Measurements from ENCODE around the gene HDLBP. TPM values are rescaled to one million over a fixed set of nuclear protein-coding genes. Genes with fewer than 3 reads are reported as not detected.
"Not testable (repeated sequence)": the region's sequence is repeated elsewhere in the genome, so short reads cannot be mapped to it uniquely, and the experiment has no call there.

HDLBP gene
- polyA plus RNA-seq, 4 donors = 338 to 397 (median 387) TPM

DNA sequence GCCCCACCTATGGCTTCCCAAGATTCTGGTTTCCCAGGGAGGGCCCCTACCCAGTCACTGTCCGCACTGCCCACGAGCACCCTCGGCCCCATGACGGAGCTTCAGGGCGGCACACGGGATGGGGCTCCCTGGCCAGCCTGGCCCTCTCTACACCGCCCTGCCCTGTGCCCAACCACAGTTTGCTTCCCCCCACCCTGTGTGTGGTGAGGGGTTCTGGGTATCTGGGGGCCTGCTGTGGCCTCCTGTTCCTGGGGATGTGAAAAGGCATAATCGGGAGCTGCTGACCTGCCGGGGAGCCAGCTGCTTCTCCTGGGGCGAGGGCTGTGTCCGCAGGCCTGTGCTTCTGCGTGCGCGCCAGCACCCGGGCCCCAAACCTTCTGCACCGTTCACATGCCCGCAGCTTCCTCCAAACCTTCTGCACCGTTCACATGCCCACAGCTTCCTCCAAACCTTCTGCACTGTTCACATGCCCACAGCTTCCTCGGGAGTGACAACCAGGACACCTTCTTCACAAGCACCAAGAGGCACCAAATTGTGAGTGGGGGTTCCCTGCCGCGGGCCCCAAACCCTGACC is 114.6 kb downstream of the HDLBP start:
- DNase-seq (ENCODE audit: low read depth in 4 of 4, low spot score in 2 of 4) = no peak

DNA sequence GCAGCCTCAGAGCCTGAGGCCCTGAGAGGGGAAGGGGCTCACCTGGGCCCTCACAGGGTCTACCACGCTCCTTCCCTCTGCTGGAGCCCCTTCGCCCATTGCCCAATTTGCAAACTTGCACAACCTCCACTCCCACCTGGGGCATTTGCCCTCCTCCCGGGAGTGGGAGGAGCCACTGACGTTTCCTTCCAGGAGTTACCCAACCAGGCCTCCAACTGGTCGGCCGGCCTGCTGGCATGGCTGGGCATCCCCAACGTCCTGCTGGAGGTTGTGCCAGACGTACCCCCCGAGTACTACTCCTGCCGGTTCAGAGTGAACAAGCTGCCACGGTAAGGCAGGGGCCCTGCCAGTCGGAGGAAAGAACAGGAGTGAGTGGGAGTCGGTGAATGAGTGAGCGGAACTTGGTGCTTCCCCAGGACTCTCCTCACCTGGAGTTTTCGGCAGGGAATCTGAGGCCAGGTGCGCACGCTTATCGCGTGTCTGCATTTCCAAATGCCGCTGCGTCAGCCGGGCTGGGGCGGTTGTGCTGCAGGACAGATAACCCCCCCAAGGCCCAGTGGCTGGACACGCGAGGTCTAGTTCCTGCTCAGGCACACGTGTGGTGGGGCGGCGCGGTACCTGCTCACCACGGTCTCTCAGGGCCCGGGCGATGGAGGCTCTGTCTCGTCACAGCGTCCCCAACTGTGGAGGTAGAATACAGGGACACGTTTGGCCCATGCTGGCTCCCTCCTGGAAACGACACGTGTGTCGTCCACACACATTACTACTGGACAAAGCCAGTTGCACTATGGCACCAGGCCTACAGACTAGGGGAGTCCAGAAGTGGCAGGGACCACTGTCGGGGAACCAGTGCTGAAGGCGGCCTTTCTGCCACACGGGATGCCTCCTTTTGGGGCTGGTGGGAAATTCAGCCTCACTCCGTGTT is 115.3 kb downstream of the HDLBP start:
- no peak for DNase-seq (ENCODE audit: low read depth in 4 of 4, low spot score in 2 of 4)

DNA sequence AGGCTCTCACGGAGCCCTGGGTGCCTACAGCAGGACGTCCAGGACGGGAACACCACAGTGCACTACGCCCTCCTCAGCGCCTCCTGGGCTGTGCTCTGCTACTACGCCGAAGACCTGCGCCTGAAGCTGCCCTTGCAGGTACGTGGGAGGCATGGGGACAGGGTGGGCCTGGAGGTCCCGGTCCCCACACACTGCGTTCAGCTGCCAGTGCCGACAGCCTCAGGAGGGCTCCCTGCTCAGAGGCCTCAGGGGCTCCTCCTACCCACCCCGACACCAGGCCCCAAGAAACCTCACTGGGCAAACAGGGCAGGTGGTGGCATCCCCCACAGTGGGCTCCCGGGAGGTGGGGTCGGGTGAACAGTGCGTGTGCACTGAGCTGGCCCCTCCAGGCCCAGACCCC is 116.2 kb downstream of the HDLBP start:
- DNase-seq (ENCODE audit: low read depth in 4 of 4, low spot score in 2 of 4) = no peak

DNA sequence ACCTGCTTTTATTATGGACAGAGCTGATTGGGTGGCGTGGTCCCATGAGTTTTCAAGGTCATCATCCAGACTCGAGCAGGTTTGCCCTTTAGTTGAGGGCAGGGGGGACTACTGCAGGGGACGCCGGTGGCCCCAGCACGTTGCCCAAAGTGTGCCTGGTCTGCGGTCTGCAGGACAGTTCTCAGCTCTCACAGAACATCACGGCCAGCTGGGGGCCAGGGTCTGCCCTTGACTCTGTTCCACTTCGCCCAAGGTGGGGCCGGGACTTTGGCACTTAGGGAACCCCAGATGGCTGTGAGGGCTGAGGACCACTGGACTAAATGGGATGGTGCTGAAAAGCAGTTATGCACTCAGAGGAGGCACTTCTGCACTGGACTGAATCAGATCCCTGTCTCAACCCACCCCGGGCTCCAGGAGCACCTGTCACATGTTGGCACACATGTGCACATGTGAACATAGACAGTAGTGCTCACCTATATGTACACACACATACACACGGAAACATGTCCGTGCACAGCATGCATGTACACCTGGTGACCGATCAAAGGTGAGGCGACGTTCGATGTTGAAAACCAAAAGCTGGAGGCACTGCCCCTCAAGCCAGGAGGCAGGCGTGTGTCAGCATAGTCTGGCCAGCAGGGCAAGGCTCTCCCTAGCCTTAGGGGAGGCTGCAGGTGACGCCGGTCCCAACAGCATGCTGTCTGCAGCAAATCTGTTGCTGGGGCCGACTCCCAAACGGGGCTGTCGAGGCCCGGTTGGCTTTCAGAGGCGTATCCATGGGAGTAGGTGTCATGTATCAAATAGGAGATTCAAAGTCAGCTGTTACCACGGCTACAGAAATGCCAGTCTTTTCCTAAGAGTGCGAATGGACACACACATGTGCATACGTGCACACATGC is 116.8 kb downstream of the HDLBP start:
- DNase-seq (ENCODE audit: low read depth in 4 of 4, low spot score in 2 of 4) = no peak

DNA sequence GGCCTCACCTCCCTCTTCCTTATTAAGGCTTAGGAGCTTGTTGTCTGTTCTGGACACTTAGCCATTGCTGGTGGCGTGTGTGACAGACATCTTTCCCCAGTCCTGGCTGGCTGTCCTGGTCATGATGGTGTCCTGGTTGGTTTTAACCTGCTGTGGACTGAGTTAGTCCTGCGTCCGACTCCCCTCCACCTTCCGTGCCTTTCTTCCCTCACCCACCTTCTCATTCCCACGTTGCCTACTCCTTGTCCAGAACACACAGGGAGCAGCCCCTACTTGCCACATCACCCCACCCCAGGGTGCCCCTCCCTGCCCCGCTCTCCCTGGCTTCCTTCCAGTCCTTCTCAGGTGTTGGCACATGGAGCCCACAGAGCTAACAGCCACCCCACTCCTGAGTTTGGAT is 117.5 kb downstream of the HDLBP start:
- no peak for DNase-seq (ENCODE audit: low read depth in 4 of 4, low spot score in 2 of 4)

DNA sequence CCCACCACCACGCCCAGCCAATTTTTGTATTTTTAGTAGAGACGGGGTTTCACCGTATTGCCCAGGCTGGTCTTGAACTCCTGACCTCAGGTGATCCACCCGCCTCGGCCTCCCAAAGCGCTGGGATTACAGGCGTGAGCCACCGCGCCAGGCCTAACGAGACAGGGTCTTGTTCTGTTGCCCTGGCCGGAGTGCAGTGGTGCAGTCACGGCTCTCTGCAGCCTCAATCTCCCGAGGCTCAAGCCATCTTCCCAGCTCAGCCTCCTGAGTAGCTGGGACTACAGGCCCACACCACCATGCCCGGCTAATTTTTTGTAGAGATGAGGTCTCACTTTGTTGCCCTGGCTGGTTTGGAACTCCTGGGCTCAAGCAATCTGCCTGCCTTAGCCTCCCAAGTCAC is 118.2 kb downstream of the HDLBP start:
- DNase-seq (ENCODE audit: low read depth in 4 of 4, low spot score in 2 of 4) = not testable (repeated sequence)

DNA sequence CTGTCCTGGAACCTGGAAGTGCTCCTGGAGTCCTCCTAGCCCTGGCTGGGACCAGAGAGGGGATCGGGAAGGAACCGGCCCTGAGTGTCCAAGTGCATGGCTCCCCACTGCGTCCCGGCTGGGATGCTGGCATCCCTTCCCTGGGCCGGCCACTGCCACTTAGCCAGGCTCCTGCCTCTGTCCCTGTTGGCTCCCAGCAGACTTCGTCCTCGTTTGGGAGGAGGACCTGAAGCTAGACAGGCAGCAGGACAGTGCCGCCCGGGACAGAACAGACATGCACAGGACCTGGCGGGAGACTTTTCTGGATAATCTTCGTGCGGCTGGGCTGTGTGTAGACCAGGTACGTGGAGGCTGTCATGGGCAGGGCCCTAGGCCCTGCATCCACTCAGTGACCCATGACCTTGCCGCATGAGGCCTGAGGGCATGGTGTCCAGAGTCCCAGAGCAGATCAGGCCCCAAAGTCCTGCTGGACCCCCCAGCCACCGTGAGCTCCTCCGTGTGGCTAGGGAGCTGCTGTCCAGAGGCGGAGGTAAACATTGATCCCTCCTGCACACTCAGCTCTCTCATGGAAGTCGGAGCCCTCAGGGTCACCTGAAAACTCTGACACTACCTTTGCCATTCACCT is 119.9 kb downstream of the HDLBP start:
- no peak for DNase-seq (ENCODE audit: low read depth in 4 of 4, low spot score in 2 of 4)

DNA sequence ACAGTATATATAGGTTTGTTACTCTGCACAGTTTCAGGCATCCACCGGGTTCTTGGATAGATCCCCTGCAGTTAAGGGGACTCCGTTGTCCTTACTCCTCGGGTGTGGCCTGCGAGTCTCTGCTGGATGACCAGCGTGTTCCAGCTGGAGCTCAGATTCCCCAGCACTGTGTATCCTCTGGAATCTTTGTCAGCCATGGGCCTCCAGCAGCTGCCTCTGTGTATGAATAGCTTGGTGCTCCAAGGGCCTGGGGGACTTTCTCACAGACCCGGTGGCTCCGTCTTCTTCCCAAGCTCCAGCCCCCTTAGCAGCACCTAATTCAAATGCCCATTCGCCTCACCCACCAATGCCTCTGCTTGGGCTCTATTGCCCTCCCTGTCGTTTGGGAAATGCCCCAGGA is 120.7 kb downstream of the HDLBP start:
- no peak for DNase-seq (ENCODE audit: low read depth in 4 of 4, low spot score in 2 of 4)

DNA sequence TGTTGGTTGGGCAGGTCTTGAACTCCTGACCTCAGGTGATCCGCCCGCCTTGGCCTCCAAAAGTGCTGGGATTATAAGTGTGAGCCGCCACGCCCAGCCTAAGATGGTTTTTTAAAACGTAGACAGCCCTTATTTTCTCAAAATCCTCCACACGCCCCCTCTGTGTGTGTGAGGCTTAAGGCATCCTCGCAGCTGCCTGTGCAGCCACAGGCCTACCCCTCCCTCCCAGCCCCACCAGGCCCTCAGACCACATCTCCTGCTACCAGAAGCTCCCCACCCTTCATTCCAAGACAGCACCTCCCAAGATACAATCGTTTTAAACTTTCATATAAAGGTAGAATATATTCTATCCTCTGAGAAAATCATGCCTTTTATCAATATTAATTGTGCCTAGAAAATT is 122.2 kb downstream of the HDLBP start:
- DNase-seq (ENCODE audit: low read depth in 4 of 4, low spot score in 2 of 4) = no peak

DNA sequence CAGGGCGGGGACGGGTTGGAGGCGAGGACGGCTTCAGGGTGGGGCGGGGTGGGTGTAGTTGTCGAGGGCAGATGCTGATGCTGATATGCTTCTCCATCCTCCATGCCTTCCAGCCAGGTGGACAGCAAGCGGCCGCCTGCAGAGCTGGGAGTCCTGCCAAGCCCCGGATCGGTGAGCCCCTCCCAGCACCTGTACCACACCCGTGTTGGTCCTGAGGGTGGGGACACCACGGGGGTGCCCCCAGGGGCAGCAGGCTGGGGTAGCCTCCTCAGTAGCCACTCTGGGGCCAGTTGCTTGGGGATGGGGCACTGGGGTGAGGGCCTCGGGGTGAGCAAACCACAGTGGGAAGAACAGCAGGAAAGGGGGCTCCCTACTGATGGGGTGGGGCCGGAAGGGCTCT is 124.4 kb downstream of the HDLBP start:
- DNase-seq (ENCODE audit: low read depth in 4 of 4, low spot score in 2 of 4) = no peak

DNA sequence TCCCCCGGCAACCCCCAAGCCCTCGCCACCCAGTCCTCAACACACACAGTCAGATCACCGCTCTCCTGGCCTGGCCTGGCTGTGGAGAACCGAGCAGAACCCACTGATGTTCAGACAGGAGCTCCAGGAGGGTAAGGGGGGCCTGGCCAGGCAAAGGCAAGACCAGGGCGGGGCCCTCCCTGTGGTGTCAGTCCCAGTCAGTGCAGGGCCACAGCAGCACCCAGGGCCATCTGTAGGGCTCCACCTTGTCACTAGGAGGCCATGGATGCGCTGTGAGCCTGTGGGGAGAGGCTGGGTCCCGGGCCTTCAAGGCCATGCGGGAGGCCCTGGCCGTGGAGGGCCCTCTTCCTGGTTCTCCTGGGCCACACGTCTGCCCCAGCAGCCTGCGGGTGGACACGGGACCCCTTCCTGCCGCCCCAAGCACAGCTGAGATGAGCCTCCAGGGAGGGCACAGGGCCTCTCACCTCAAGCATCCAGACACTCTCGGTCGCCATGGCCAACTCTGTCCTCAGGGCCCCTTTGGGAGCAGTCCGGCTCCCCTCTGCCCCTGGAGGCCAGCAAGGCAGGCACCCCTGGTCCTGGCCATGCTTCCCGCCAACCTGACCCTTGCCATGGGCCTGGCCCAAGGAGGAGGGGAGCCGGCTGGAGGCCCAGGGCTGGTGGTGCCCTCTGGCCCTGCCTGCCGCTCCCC is 125.0 kb downstream of the HDLBP start:
- no peak for DNase-seq (ENCODE audit: low read depth in 4 of 4, low spot score in 2 of 4)

DNA sequence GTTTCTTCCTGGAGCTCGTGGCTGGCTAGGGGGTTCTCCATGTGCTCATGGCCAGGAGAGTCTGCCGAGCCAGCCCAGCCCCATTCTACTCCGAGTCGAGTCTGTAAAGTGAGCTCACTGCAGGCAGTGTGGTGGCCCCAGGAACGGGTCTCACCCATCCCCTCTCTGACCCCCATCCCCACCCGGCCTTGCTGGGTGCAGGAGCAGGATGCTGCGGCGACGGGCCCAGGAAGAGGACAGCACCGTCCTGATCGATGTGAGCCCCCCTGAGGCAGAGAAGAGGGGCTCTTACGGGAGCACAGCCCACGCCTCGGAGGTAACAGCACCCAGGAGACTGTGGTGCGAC is 125.6 kb downstream of the HDLBP start:
- no peak for DNase-seq (ENCODE audit: low read depth in 4 of 4, low spot score in 2 of 4)

DNA sequence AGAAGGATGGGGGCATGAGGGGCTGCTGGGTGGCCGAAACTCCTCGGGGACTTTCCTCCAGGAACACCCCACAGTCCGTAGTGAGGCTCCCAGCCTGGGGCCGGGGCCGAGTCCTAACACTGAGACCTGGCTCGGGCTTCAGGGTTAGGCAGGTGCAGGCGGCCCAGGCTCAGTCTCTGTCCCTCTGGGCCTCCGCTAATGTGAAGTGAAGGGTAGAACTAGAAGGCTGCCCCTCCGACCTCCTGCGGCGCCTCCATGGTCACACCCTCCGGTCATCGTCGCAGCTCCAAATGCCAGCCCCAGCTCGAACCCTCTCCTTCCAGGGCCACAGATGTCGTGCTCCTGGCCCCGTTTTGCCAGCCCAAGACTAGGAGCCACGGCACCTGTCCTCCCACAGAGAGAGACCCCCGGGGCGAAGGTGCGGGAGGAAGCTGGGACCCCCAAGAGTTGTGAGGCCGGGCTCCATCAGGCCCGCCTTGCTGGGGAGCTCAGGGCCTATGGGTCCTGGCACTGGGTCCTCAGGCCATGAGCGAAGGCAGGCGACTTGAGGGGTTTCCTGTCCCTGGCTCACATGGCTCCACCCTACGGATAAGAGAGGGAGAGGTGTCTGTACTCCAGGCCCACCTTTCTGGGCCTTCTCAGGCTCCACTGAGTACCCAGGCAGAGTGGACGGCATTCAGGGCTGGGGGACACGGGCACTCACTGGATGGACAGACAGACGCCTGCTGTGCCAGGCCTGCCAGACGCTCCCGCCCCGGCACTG is 126.2 kb downstream of the HDLBP start:
- DNase-seq (ENCODE audit: low read depth in 4 of 4, low spot score in 2 of 4) = no peak

DNA sequence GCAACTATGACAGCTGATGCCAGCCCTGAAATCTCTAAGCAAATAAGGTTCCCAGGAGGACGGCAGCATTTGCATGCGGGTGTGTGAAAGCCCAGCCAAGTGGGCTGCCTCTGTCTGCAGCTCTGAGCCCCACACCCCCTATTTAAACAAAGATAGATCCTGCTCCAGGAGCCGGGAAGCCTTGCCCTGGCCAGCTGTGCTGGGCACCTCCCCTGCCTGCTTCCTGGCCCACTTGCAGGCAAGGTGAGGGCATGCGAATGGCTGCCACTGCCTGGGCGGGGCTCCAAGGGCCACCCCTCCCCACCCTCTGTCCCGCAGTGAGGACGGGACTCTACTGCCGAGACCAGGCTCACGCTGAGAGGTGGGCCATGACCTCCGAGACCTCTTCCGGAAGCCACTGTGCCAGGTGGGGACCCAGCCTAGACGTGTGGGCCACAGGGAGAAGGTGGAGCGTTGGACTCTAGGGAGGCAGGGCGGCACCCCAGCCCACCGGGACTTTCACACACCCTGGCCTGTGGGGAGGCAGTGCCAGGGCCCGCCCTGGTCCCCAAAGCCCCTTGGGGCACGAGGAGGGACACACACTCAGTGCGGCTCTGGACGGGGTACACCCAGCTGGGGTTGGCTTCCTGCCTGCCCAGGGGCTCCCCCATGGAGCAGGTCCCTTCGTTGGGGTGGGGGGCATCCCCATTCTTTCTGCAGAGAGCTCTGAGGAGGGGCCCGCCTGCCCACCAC is 126.9 kb downstream of the HDLBP start, which contains the start of gene ANO7:
Gene ANO7 (plus strand): TSS at position 317 of the 732 bp plus-strand sequence. CDS start 1,387 bp downstream, outside the sequence.
- DNase-seq (ENCODE audit: low read depth in 4 of 4, low spot score in 2 of 4) = no peak

DNA sequence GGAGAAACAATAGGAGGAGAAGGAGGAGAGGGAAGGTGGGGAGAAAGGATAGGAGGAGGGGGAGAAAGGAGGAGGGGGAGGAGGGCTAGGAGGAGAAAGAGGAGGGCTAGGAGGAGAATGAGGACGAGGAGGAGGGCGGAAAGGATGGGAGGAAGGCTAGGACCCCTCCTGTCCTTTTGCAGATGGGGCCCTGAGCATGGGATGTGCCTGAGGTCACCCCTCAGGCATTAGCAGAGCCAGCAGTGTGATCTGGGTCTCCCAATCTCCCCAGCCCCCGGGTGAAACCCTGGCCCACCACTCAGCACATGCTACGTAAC is 127.6 kb downstream of the HDLBP start:
- no peak for DNase-seq (ENCODE audit: low read depth in 4 of 4, low spot score in 2 of 4)

DNA sequence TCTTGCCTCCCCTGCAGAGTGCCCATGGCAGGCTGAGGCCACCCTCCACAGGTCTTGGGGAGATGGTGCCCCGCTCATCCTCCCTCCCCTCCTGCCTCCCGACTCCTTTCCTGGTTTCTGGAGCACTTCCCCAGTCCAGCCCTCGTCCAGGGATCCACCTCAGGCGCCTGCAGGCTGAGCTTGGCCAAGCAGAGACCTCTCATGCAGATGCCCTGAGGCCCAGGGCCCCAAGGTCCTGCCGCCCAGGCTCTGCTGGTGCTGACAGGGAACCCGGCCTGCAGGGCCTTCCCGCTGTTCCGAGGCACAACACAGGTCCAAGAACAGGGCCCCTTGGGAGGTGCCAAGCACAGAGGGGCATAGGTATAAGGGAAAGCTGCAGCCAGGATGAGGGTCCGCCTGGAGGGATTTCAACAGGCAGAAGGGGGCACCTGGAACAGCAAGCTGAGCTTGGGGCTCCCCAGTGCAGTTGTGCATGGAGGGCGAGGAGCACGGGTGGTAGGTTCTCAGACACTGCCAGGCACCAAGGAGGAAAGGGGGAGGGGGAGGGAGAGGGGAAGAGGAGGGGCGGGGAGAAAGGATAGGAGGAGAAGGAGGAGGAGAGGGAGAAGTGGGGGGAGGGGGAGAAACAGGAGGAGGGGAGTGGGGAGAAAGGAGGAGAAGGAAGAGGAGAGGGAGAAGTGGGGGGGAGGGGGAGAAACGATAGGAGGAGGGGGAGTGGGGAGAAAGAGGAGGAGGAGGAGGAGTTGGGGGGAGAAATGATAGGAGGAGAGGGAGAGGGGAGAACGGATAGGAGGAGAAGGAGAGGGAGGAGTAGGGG is 128.2 kb downstream of the HDLBP start:
- DNase-seq (ENCODE audit: low read depth in 4 of 4, low spot score in 2 of 4) = no peak

DNA sequence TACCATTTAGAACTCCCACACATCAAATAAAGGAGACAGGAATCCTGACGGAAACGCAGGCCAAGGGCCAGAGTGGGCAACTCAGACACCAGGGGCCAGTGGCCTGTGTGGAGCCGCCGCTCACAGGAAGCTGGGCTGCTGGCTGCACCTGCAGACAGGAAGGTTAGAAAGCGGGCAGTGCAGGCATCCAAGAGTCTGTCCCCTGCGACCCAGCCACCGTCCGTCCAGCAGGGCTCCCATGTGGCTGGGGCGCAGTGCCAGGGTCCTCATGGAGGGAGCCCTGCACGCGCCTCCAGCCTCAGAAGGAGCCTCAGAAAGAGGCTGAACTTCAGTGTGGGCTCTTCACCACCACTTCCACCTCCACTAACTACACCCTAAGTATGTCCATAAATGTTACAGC is 129.5 kb downstream of the HDLBP start:
- no peak for DNase-seq (ENCODE audit: low read depth in 4 of 4, low spot score in 2 of 4)

DNA sequence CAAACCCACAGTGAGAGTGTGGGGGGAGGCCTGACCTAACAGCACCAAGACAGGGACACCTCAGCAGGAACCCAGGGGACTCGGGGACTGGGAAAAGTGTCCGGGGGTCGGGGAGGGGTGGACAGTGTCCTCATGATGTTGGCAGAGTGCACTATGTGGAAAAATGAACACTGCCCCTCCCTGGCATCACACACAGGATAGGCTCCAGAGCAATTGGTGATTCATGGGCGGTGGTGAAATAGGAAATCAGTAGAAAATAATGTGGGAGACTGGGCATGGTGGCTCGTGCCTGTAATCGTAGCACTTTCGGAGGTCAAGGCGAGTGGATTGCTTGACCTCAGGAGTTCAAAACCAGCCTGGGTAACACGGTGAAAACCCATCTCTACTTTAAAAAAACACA is 130.6 kb downstream of the HDLBP start:
- DNase-seq (ENCODE audit: low read depth in 4 of 4, low spot score in 2 of 4) = no peak
